ENCODE measurements around the gene RBM6. TPM values are rescaled to one million over a fixed set of nuclear protein-coding genes. Genes with fewer than 3 reads are reported as not detected.

RBM6 gene
- total and polyA plus RNA-seq, 5 donors from 2014 or later = 23.1 to 142 (median 26.3) TPM

DNA sequence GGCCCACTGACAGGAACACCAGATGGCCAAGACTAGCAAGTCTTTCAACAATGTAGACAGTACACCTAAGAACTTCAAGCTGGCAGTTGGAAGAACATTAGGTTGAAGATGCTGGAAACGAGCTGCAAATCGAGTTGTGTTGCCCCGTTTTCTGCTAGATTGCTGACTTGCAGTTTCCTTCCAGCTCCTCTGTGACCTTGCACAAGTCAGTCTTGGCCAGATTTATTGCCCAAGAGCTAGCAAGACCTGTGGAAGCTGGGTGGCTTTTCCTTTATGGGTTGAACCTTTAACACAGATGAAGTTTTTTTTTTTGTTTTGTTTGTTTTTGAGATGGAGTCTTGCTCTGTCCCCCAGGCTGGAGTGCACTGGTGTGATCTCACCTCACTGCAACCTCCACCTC, 2.9 kb upstream of the RBM6 start:
- peaks cover 20% of the 10 kb centered on the region for H3K4me1 ChIP-seq (ENCODE audit: control insufficient read depth, insufficient read depth, low read length, poor library complexity, severe bottlenecking)
- Mint-ChIP-seq H3K4me1 (peaks cover 0 to 25% (median 9%) of the 10 kb centered on the region in 4 donors), H3K9me3 (peaks cover 0 to 1% (median 0%) of the 10 kb centered on the region in 7 donors), H3K27ac (no peak overlapping the region), H3K4me3 (peak overlapping the region in 1 of 4 donors; percentile 52), H3K36me3 (no peaks in the 10 kb centered on the region), H3K27me3 (peaks cover 7% of the 10 kb centered on the region)
- no peak for ATAC-seq (ENCODE audit: low read depth in 2 of 2)
- no peaks in the 10 kb centered on the region for H3K9me3 ChIP-seq (ENCODE audit: control insufficient read depth in 2 of 2, low read length in 2 of 2)
- no peaks in the 10 kb centered on the region for H3K36me3 ChIP-seq (ENCODE audit: control insufficient read depth, insufficient read depth, low read length)
- no peak for DNase-seq
- H3K27me3 ChIP-seq (ENCODE audit: control insufficient read depth, insufficient read depth, low read length) = no peaks in the 10 kb centered on the region
- no peak overlapping the region for H3K4me3 ChIP-seq (ENCODE audit: low read depth, low read length)
- H3K27ac ChIP-seq (ENCODE audit: insufficient read depth, low read length, poor library complexity, severe bottlenecking) = no peak overlapping the region

DNA sequence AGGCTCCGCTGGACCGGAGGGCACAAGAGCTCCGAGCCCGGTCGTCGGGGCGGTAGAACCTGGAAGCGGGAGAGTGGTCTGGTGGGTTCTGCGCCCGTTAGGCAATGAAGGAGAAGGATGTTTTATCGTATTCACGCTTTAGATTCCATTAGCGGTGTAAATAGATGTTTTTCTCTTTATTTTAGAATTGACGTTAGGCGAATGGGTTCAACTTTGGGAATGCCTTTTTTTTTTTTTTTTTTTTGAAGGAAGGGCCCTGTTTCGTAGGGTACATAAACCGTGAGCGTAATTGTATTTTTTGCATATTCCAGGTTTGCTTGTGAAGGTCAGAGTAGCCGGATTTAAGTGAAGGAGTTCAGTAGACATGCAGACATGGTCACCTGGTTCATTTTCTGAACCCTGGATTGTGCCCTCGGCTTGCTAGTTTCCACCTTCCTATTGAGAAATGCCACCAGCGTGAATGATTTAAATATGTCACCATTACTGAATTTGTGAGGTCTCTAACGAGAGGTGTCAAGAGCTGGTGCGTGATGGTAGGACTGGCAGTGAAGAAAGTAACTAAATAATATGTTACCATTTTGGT, 808 bp downstream of the RBM6 start:
- Mint-ChIP-seq H3K4me1 (peaks cover 8 to 45% (median 21%) of the 10 kb centered on the region in 4 donors), H3K27me3 (peaks cover 7% of the 10 kb centered on the region), H3K27ac (peak overlapping the region; percentile 91 to 98 (median 97)), H3K4me3 (peak overlapping the region; percentile 98 to 100 (median 99)), H3K36me3 (peaks cover 9% of the 10 kb centered on the region), H3K9me3 (peaks cover 0 to 4% (median 0%) of the 10 kb centered on the region in 7 donors)
- Histone ChIP-seq H3K27me3 (ENCODE audit: control insufficient read depth, insufficient read depth, low read length) (no peaks in the 10 kb centered on the region), H3K36me3 (ENCODE audit: control insufficient read depth, insufficient read depth, low read length) (peaks cover under 1% of the 10 kb centered on the region), H3K27ac (ENCODE audit: insufficient read depth, low read length, poor library complexity, severe bottlenecking) (peak overlapping the region; percentile 98), H3K4me3 (ENCODE audit: low read depth, low read length) (peak overlapping the region; percentile 82), H3K4me1 (ENCODE audit: control insufficient read depth, insufficient read depth, low read length, poor library complexity, severe bottlenecking) (peaks cover 27% of the 10 kb centered on the region), H3K9me3 (ENCODE audit: control insufficient read depth in 2 of 2, low read length in 2 of 2) (no peaks in the 10 kb centered on the region)
- DNase-seq (no peak), ATAC-seq (ENCODE audit: low read depth in 2 of 2) (no peak)

DNA sequence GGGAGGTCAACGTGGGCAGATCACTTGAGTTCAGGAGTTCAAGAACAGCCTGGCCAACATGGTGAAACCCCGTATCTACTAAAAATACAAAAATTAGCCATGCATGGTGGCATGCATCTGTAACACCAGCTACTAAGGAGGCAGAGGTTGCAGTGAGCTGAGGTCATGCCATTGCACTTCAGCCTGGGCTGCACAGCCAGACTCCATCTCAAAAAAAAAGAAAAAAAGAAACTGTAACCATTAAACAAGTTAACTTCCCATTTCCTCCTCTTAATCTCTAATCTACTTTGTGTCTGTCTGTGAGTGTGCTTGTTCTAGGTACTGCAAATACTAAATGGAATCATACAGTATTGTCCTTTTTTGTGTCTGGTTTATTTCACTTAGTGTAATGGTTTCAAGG, 2.7 kb downstream of the RBM6 start:
- H3K4me1 ChIP-seq (ENCODE audit: control insufficient read depth, insufficient read depth, low read length, poor library complexity, severe bottlenecking) = peaks cover 27% of the 10 kb centered on the region
- DNase-seq (no peak), ATAC-seq (ENCODE audit: low read depth in 2 of 2) (no peak)
- Mint-ChIP-seq H3K4me3 (peak overlapping the region; percentile 15 to 98 (median 53)), H3K9me3 (peaks cover 0 to 4% (median 0%) of the 10 kb centered on the region in 7 donors), H3K27me3 (peaks cover 7% of the 10 kb centered on the region), H3K27ac (peak overlapping the region in 1 of 3 donors; percentile 47), H3K36me3 (peaks cover 12% of the 10 kb centered on the region), H3K4me1 (peaks cover 8 to 56% (median 24%) of the 10 kb centered on the region in 4 donors)
- peak overlapping the region; percentile 57 for H3K4me3 ChIP-seq (ENCODE audit: low read depth, low read length)
- H3K27me3 ChIP-seq (ENCODE audit: control insufficient read depth, insufficient read depth, low read length) = no peaks in the 10 kb centered on the region
- H3K9me3 ChIP-seq (ENCODE audit: control insufficient read depth in 2 of 2, low read length in 2 of 2) = no peaks in the 10 kb centered on the region
- H3K36me3 ChIP-seq (ENCODE audit: control insufficient read depth, insufficient read depth, low read length) = peaks cover 6% of the 10 kb centered on the region
- H3K27ac ChIP-seq (ENCODE audit: insufficient read depth, low read length, poor library complexity, severe bottlenecking) = no peak overlapping the region

DNA sequence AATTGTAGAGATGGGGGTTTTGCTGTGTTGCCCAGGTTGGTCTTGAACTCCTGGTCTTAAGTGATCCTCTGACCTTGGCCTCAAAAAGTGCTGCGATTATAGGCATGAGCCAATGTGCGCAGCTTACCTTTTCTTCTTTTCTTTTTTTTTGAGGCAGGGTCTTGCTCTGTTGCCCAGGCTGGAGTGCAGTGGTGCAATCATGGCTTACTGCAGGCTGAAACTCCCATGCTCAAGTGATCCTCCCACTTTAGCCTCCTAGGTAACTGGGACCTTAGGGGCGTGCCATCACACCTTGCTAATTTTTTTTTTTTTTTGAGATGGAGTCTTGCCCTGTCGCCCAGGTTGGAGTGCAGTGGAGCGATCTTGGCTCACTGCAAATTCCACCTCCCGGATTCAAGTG, 13.0 kb downstream of the RBM6 start:
- Histone ChIP-seq H3K9me3 (ENCODE audit: control insufficient read depth in 2 of 2, low read length in 2 of 2) (no peaks in the 10 kb centered on the region), H3K4me3 (ENCODE audit: low read depth, low read length) (no peak overlapping the region), H3K4me1 (ENCODE audit: control insufficient read depth, insufficient read depth, low read length, poor library complexity, severe bottlenecking) (peaks cover 4% of the 10 kb centered on the region), H3K27ac (ENCODE audit: insufficient read depth, low read length, poor library complexity, severe bottlenecking) (no peak overlapping the region), H3K36me3 (ENCODE audit: control insufficient read depth, insufficient read depth, low read length) (no peaks in the 10 kb centered on the region), H3K27me3 (ENCODE audit: control insufficient read depth, insufficient read depth, low read length) (no peaks in the 10 kb centered on the region)
- DNase-seq (no peak), ATAC-seq (ENCODE audit: low read depth in 2 of 2) (no peak)
- Mint-ChIP-seq H3K36me3 (peaks cover 7% of the 10 kb centered on the region), H3K9me3 (peaks cover 0 to 1% (median 0%) of the 10 kb centered on the region in 7 donors), H3K27ac (no peak overlapping the region), H3K4me1 (peaks cover 0 to 39% (median 22%) of the 10 kb centered on the region in 4 donors), H3K27me3 (no peaks in the 10 kb centered on the region), H3K4me3 (no peak overlapping the region)

DNA sequence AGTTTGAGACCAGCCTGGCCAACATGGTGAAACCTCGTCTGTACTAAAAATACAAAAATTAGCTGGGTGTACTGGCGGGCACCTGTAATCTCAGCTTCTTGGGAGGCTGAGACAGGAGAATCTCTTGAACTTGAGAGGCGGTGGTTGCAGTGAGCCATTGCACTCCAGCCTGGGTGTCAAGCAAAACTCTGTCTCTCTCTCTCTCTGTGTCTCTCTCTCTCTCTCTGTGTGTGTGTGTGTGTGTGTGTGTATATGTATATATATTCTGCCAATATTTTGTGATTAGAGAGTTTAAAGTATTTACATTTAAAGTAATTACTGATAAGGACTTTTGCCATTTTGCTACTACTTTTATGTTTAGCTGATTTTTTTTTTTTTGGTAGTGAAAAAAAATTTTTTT, 15.7 kb downstream of the RBM6 start:
- no peak overlapping the region for H3K4me3 ChIP-seq (ENCODE audit: low read depth, low read length)
- Mint-ChIP-seq H3K9me3 (peaks cover 0 to 1% (median 0%) of the 10 kb centered on the region in 7 donors), H3K4me1 (peaks cover 9 to 36% (median 24%) of the 10 kb centered on the region in 4 donors), H3K27ac (no peak overlapping the region), H3K27me3 (no peaks in the 10 kb centered on the region), H3K4me3 (peak overlapping the region in 1 of 4 donors; percentile 32), H3K36me3 (peaks cover 11% of the 10 kb centered on the region)
- H3K27me3 ChIP-seq (ENCODE audit: control insufficient read depth, insufficient read depth, low read length) = no peaks in the 10 kb centered on the region
- H3K9me3 ChIP-seq (ENCODE audit: control insufficient read depth in 2 of 2, low read length in 2 of 2) = no peaks in the 10 kb centered on the region
- H3K27ac ChIP-seq (ENCODE audit: insufficient read depth, low read length, poor library complexity, severe bottlenecking) = no peak overlapping the region
- no peak for ATAC-seq (ENCODE audit: low read depth in 2 of 2)
- no peaks in the 10 kb centered on the region for H3K4me1 ChIP-seq (ENCODE audit: control insufficient read depth, insufficient read depth, low read length, poor library complexity, severe bottlenecking)
- no peaks in the 10 kb centered on the region for H3K36me3 ChIP-seq (ENCODE audit: control insufficient read depth, insufficient read depth, low read length)
- no peak for DNase-seq

DNA sequence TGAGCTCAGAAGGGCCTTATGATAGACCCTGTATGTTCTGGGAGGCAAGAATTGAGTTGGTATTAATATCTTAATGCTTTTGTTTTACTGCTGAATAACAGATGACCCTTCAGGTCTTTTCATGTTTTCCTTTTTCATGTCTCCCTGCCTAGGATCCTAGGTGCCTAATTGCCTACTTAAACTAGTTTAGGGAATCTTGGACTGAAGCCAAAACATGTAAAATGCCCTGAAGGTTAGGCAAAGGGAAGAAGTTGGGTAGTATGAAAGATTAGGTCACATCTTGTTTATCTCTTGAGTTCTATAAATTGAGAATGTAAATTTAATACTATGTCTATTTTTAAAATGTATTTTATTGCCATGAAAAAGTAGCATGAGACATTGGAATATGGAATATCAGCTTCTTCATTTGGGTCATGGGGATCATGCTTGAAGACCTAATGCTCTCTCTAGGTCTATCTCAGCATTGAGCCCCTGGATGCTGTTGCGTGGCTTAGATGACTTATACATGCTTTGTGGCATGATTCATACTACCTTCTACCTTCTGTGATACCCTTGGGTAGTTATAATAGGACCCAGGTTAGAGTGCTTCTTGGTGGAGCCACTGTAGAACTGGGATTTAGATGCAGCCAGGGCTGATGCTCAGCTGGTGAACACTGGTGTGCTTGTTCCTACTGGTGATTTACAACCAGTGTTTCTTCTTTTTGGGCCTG, 26.4 kb downstream of the RBM6 start:
- H3K27ac ChIP-seq (ENCODE audit: insufficient read depth, low read length, poor library complexity, severe bottlenecking) = no peak overlapping the region
- no peaks in the 10 kb centered on the region for H3K9me3 ChIP-seq (ENCODE audit: control insufficient read depth in 2 of 2, low read length in 2 of 2)
- ATAC-seq (ENCODE audit: low read depth in 2 of 2) (no peak), DNase-seq (no peak)
- Mint-ChIP-seq H3K36me3 (peaks cover 25% of the 10 kb centered on the region), H3K27ac (no peak overlapping the region), H3K4me3 (no peak overlapping the region), H3K4me1 (peaks cover 7 to 25% (median 14%) of the 10 kb centered on the region in 4 donors), H3K27me3 (no peaks in the 10 kb centered on the region), H3K9me3 (no peaks in the 10 kb centered on the region)
- no peaks in the 10 kb centered on the region for H3K27me3 ChIP-seq (ENCODE audit: control insufficient read depth, insufficient read depth, low read length)
- no peaks in the 10 kb centered on the region for H3K4me1 ChIP-seq (ENCODE audit: control insufficient read depth, insufficient read depth, low read length, poor library complexity, severe bottlenecking)
- peaks cover 14% of the 10 kb centered on the region for H3K36me3 ChIP-seq (ENCODE audit: control insufficient read depth, insufficient read depth, low read length)
- no peak overlapping the region for H3K4me3 ChIP-seq (ENCODE audit: low read depth, low read length)

DNA sequence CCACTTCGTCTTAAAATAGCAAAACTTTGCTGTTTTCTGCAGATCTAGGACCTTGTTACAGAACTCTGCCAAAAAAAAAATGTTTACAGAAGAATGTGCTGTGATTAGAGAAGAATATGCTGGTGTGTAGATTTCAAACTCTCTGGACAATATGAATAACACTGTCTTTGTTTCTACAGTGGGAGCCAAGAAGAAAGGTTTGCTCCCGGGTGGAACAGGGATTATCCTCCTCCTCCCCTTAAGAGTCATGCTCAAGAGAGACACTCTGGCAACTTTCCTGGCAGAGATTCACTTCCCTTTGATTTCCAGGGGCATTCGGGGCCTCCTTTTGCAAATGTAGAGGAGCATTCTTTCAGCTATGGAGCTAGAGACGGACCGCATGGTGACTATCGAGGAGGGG, 27.3 kb downstream of the RBM6 start:
- Mint-ChIP-seq H3K4me1 (peaks cover 7 to 25% (median 14%) of the 10 kb centered on the region in 4 donors), H3K9me3 (no peaks in the 10 kb centered on the region)
- H3K36me3 ChIP-seq (ENCODE audit: control insufficient read depth, insufficient read depth, low read length) = peaks cover 20% of the 10 kb centered on the region

More for the DNA sequence above, 27.3 kb downstream of the RBM6 start:
- H3K27ac Mint-ChIP-seq = peak overlapping the region in 1 of 3 donors; percentile 5
- Histone ChIP-seq H3K9me3 (ENCODE audit: control insufficient read depth in 2 of 2, low read length in 2 of 2) (no peaks in the 10 kb centered on the region), H3K27me3 (ENCODE audit: control insufficient read depth, insufficient read depth, low read length) (no peaks in the 10 kb centered on the region), H3K27ac (ENCODE audit: insufficient read depth, low read length, poor library complexity, severe bottlenecking) (no peak overlapping the region), H3K4me1 (ENCODE audit: control insufficient read depth, insufficient read depth, low read length, poor library complexity, severe bottlenecking) (no peaks in the 10 kb centered on the region), H3K4me3 (ENCODE audit: low read depth, low read length) (no peak overlapping the region)
- peaks cover 30% of the 10 kb centered on the region for H3K36me3 Mint-ChIP-seq
- DNase-seq (no peak), ATAC-seq (ENCODE audit: low read depth in 2 of 2) (no peak)
- no peak overlapping the region for H3K4me3 Mint-ChIP-seq
- no peaks in the 10 kb centered on the region for H3K27me3 Mint-ChIP-seq
